HCT116 (cell line): Measurements from ENCODE around the gene CSF3R.

Experiments used
- ELF1 ChIP-seq: IDR thresholded peaks from 2 replicates; pipeline ENCODE4 v1.6.1; 2012; ENCODE audit warnings: low read depth, borderline replicate concordance
- EZH2 ChIP-seq: fragments of 200-600 bp; sonication (generic); IDR thresholded peaks from 2 replicates; pipeline ENCODE4 v1.6.1; 2017; ENCODE audit warnings: antibody characterized with exemption, mixed run types
- POLR2AphosphoS5 ChIP-seq: IDR thresholded peaks from 2 replicates; pipeline ENCODE4 v1.6.1; 2011; ENCODE audit warnings: mild to moderate bottlenecking, low read depth, low read length, moderate library complexity
- TF ChIP-seq, protein P1 (sequence below), 3 experiments: fragments of 200-600 bp in 1 of 3; sonication (generic) in 1 of 3; IDR thresholded peaks in 2 of 3; conservative IDR thresholded peaks in 1 of 3; 2 replicates each; pipeline ENCODE4 v1.5.1; 2012 to 2017; ENCODE audit warnings: low read depth in 2 of 3, low read length in 2 of 3, antibody characterized with exemption in 1 of 3, borderline replicate concordance in 1 of 3, control low read depth in 1 of 3, mild to moderate bottlenecking in 1 of 3, mixed read lengths in 1 of 3, mixed run types in 1 of 3, moderate library complexity in 1 of 3; ENCODE audit not compliant: insufficient read depth in 1 of 3

DNA sequence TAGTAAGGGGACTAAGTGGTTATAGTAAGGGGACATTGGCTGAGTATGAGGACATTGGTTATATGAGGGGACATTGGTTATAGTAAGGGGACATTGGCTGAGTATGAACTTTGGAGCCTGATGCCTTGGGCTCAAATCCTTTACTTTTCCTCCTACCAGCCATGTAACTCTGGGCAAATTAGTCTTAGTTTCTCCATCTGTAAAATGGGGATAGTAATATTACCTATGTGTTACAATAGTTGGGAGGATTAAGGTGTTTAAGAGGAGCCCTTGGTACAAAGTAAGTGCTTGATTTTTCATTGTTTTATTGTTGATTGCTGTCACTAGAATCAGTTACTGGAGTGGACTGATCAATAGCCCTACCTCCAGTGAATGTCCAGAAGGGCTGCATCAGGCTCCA lies 35.3 kb downstream of the CSF3R start:
- TF ChIP-seq POLR2AphosphoS5 (no peak), EZH2 (no peak), ELF1 (no peak)
- TF ChIP-seq, protein P1, sequence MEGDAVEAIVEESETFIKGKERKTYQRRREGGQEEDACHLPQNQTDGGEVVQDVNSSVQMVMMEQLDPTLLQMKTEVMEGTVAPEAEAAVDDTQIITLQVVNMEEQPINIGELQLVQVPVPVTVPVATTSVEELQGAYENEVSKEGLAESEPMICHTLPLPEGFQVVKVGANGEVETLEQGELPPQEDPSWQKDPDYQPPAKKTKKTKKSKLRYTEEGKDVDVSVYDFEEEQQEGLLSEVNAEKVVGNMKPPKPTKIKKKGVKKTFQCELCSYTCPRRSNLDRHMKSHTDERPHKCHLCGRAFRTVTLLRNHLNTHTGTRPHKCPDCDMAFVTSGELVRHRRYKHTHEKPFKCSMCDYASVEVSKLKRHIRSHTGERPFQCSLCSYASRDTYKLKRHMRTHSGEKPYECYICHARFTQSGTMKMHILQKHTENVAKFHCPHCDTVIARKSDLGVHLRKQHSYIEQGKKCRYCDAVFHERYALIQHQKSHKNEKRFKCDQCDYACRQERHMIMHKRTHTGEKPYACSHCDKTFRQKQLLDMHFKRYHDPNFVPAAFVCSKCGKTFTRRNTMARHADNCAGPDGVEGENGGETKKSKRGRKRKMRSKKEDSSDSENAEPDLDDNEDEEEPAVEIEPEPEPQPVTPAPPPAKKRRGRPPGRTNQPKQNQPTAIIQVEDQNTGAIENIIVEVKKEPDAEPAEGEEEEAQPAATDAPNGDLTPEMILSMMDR (IDR thresholded peaks at IDR 0.05 in 2 of 3, conservative IDR thresholded peaks at IDR 0.05 in 1 of 3; ENCODE audit: borderline replicate concordance in 1 of 3, insufficient read depth in 1 of 3, low read depth in 2 of 3, low read length in 2 of 3), result no peak
